ENCODE measurements around the gene ZYG11B.
"Not testable (repeated sequence)": the region's sequence is repeated elsewhere in the genome, so short reads cannot be mapped to it uniquely, and the experiment has no call there.

The ZYG11B gene

DNA sequence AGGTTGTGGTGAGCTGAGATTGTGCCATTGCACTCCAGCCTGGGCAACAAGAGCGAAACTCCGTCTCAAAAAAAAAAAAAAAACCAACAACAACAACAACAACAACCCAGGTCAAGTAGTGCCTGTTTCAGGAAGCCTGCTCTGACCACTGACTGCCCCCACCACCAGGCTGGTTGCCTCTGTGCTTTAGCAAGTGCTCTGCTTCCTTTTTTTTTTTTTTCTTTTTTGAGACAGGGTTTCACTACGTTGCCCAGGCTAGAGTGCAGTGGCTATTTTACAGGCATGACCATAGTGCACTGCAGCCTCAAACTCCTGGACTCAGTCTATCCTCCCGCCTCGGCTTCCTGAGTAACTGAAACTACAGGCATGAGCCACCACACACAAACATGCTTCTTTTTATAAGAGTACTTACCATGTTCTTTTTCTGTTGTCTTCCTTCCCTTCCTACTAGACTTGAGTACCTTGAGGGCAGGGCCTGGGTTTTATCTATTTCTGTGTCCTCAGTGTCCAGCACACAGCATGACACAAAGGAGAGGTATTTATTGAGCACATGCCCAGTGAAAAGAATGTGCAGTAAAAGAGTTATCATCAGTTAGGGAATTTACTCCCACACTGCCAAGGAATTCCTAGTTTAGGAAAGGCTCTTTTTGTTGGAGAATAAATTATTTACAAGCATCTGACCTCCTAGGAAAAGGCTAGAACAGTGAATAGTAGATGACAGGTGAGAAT is 18.2 kb upstream of the ZYG11B start:
- DNase-seq, result no peak

DNA sequence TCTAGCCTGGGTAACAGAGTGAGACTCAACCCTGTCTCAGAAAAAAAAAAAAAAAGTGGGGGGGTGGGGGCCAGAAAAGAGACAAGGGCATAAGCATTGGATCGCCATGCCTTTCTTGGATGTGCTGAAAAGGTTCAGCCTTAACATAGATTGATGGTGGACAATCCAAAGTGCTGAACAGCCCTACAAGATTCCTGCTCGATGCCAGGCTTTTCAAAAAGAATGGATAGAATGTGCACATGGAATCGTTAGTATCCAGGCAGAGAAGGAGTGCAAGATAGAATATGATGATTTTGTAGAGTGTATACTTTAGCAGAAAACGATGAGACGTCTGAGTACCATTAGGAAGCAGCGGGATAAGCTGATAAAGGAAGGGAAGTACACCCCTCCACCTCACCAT is 17.2 kb upstream of the ZYG11B start:
- no peak for DNase-seq

DNA sequence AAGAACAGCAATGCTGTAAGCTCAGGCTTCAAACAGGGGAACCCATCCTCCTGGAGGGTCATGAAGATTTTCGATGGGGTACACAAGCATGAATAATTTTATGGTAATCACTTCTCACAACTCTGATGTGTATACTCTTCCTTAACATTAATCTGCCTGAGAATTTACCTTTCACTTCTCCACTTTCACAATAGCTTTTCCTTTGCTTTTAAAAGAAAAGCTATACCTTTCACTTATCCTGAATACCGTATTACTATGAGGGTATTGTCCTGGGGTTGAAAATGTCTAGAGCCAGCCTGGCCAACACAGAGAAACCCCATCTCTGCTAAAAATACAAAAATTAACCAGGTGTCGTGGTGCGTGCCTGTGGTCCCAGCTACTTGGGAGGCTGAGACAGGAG is 12.7 kb upstream of the ZYG11B start:
- DNase-seq, result no peak

DNA sequence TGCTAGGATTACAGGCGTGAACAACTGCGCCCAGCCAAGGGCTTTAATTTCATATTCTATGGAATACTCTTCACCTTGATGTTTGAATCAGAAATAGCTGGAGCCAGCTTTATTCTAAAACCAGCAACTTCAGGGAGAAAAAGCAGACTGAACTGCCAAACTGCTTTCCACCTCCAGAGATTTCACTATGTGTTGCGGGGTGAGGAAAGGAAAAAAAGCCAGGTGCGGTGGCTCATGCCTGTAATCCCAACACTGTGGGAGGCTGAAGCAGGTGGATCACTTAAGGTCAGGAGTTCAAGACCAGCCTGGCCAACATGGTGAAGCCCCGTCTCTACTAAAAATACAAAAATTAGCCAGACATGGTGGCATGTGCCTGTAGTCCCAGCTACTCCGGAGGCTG is 11.0 kb upstream of the ZYG11B start:
- not testable (repeated sequence) for DNase-seq

DNA sequence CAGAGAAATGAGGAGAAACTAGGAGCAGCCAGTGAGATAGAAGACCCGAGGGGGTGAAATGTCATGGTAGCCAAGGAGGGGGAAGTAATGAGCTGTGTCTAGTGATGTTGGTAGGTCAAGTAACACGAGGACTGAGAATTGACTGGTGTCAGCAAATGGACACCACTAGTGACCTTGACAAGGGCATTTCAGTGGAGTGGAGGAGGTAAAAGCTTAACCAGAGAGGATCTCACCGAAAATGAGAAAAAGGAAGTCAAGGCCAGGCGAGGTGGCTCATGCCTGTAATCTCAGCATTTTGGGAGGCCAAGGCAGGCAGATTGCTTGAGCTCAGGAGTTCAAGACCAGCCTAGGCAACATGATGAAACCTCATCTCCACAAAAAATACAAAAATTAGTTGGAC is 3.0 kb upstream of the ZYG11B start:
- DNase-seq, result no peak

DNA sequence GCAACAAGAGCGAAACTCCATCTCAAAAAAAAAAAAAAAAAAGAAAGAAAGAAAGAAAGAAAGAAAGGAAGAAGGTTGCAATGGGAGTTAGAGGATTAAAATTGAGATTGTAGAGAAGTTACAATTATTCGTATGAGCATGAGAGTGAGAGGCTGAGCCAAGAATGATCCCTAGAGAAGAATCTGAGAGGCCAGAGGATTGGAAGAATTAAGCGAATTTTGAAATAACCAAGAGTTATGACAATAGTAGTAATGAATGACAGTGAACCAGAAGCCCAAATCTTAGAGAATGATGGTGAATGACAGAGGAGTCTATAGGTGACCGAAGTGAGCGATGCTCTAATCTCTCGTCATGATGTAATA is 369 bp upstream of the ZYG11B start:
- DNase-seq, result no peak

DNA sequence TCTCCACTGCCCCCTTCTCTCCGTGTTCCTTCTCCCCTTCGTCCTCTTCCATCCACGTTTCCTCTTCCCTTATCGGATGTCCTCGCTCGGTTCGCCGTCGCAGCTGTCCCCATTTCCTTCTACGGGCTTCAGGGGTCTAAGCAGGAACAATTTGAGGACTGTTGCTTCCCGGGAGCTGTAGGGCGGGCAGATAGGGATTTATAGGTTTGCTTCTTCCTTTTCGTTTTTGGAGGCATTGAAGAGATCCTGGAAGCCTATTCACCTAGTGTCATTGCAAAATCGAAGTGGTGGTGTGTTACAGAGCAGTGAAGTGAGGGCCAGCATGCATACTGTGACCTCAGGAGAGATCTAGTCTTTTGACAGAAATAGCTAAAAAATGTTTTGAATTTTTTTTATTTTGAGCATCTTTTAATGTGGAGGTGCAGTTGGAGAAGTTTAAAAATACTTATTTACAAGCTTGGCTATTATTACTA is 897 bp downstream of the ZYG11B start:
- no peak for DNase-seq

- no peak for DNase-seq
These were observed 1.9 kb downstream of the ZYG11B start for GRCh38 chr1:52727956-52728656.

DNA sequence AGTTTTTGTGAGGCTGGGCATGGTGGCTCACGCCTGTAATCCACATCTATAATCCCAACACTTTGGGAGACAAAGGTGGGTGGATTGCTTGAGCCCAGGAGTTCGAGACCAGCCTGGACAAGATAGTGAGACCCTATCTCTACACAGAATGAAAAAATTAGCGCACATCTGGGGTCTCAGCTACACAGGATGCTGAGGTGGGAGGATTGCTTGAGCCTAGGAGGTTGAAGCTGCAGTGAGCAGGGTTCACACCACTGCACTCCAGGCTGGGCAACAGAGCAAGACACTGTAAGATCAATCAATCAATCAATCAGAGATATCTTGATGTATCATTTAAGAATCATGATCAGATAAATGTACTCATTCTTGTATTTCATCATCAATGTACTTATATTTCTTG is 7.1 kb downstream of the ZYG11B start:
- no peak for DNase-seq

DNA sequence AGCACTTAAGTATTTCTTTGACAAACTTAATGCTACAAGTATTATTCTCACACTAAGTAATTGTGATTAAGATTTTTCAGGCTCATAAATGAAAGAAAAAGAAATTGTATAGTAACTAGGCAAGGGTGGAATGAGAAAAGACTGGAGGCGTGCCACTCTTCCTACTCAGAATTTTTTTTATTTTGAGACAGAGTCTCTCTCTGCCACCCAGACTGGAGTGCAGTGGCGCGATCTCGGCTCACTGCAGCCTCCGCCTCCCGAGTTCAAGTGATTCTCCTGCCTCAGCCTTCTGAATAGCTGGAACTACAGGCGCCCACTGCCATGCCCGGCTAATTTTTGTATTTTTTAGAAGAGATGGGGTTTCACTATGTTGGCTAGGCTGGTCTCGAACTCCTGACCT is 9.1 kb downstream of the ZYG11B start:
- not testable (repeated sequence) for DNase-seq

GRCh38 chr1:52738148-52738547 is 11.9 kb downstream of the ZYG11B start:
- DNase-seq, result no peak

DNA sequence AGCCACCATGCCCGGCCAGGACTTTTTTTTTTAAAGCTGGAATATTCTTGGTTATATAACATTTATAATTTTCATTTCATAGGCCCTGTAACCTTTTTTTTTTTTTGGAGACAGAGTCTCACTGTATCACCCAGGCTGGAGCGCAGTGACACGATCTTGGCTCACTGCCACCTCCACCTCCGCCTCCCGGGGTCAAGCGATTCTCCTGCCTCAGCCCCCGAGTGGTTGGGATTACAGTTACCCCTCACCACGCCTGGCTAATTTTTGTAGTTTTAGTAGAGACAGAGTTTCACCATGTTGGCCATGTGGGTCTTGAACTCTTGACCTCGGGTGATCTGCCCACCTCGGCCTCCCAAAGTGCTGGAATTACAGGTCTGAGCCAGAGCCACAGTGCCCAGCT is 12.6 kb downstream of the ZYG11B start:
- no peak for DNase-seq

- DNase-seq, result no peak
These were observed 13.6 kb downstream of the ZYG11B start for GRCh38 chr1:52739699-52740467.

GRCh38 chr1:52741259-52741658 is 15.0 kb downstream of the ZYG11B start:
- no peak for DNase-seq

DNA sequence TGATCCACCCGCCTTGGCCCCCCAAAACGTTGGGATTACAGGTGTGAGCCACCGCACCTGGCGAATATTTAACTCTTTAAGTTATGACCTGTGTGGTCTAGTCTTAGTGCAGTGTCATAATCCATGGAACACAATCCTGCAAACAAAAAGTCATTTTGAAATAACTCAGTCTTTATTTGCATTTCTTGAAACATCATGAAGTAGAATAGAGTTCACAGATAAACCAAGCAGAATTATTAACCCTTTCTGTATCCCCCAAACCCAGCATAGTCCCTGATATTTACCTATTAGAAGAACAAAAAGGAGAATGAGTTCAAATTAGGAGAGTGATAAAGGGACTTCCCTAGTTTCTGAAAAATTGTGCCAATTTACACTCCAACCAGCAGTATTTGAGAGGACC is 19.9 kb downstream of the ZYG11B start:
- no peak for DNase-seq

DNA sequence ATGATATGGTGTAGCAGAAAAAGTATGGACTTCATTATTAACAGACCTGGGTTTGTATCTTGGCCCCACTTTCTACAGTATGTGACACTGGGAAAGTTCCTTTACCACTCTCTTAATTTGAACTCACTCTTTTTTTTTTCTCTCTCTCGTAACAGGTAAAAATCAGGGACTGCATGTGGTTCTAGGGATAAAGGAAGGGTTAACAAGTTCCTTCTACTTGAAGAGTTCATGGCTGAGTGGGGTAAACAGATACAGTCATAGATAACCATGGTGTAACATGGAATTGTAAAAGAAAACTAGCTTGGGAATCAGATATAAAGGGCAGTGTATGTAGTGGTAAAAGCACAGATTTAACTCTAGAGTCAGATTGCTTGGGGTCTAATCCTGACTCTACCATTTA is 21.2 kb downstream of the ZYG11B start:
- DNase-seq, result no peak

DNA sequence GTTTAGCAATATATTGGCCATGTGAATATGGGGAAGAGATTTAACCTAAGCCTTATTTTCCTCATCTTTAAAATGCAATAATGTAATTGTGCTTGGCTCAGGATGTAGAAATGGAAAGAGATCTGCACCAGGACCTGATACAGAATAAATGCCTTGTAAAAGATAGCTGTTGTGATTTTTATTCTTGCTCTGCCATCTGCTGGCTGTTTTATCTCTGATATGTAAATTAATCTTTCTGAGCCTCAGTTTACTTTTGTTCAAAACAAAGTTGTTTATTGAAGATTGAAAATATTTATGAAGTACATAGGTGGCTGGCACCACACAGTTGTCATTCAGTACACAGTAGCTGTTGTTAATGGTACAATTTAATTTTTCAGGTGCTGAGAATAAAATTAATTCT is 21.9 kb downstream of the ZYG11B start:
- no peak for DNase-seq

GRCh38 chr1:52749496-52749895 is 23.2 kb downstream of the ZYG11B start:
- not testable (repeated sequence) for DNase-seq

DNA sequence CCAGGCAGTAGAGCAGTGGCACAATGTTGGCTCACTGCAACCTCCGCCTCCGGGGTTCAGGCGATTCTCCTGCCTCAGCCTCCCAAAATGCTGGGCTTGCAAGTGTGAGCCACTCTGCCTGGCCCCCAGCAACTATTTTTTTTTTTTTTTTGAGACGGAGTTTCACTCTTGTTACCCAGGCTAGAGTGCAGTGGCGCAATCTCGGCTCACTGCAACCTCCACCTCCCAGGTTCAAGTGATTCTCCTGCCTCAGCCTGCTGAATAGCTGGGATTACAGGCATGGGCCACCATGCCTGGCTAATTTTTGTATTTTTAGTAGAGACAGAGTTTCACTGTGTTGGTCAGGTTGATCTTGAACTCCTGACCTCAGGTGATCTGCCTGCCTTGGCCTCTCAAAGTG is 23.9 kb downstream of the ZYG11B start:
- DNase-seq, result not testable (repeated sequence)

DNA sequence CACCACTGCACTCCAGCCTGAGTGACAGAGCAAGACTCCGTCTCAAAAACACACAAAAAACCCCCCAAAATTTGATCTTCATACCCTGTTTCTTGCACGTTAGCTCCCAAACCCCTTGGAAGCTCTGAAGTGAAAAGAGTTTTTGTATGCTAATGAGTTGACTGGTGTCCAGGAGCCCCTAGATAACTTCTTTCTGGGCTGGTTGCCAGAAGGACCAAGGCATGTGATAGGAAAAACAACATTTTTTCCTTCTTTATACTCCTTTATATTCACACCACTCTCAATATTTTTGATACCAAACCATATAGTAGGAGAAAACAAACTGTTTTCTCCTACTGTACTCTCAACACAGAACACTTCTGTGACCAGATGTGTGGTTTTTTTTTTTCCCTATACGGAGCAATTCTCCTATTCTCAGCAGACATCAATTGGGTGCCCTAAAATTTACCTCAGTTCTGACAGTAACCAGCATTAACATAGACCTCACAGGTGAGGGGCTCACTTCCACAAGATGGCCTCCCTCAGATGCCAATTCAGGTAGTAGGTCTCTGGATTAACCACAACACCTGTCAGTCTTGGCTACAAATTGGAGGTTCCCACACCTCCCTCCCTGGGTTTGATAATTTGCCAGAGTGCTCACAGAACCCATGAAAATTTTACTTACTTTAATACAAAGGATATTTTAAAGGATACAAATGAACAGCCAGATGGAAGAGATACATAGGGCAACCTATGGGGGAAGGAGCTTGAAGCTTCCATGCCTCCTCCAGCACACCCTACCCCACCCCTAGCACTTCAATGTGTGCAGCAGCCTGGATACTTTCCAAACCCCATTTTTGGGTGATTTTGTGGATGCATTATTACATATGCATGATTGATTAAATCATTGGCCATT is 25.6 kb downstream of the ZYG11B start:
- DNase-seq, result no peak

- no peak for DNase-seq
These were observed 26.2 kb downstream of the ZYG11B start for GRCh38 chr1:52752484-52752826.

DNA sequence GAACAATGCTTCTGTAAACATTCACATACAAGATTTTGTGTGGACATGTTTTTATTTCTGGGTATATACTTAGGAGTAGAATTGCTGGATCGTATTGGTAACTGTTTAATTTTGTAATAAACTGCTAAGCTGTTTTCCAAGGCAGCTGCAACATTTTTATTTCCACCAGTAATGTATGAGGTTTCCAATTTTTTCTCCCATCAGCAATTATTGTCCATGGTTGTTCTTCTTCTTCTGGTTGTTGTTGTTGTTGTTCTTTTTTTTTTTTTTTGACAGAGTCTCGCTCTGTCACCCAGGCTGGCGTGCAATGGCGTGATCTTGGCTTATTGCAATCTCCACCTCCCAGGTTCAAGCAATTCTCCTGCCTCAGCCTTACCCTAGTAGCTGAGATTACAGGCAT is 26.9 kb downstream of the ZYG11B start:
- DNase-seq, result no peak

GRCh38 chr1:52756020-52756419 is 29.8 kb downstream of the ZYG11B start:
- no peak for DNase-seq

All from activated gamma-delta T cell treated with Interleukin-2 at 50 U/mL for 16 hours (primary cell).